HG02623 (cell line): Measurements from ENCODE around the gene FAM229A.

Experiments
- ATAC-seq: cut with Tn5 transposase; IDR thresholded peaks from one replicate; pipeline ENCODE4 v1.9.1; 2021; ENCODE audit warnings: moderate library complexity; ENCODE audit not compliant: unreplicated experiment

FAM229A gene

DNA sequence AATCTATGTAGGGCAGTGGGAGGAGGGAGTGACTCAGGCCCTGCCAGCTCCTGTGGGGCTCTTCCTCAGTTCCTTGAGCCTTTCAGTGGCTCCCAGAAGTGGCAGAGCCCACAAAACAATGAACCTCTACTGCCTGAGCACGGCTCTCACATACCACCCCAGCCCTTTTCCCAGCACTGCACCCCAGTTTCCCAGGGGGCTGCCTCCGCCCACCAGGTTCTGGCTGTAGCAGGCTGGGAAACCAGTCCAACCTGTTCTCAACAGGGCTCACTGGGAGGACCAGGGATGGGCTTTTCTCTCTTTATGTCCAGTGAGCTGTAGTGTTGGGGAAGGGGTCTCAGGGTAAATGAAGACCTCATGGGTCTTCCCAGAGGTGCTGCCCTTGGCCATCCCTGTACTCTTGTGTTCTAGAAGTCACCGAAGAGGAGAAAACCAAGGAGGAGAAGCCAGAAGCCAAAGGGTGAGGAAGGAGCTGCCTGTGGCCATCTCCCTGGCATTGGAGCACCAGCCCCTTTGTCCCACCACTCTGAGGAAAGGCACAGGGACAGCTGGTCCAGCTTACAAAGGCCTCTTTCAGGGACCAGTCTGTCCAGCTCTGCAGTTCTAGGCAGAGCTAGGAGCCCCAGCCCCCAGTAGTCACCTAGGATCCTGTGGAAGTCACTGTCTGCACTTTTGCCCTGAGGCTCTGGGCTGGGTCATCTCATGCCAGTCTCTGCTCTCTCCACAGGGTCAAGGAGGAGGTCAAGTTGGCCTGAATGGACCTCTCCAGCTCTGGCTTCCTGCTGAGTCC, 29.8 kb downstream of the FAM229A start:
- ATAC-seq, result no peak

DNA sequence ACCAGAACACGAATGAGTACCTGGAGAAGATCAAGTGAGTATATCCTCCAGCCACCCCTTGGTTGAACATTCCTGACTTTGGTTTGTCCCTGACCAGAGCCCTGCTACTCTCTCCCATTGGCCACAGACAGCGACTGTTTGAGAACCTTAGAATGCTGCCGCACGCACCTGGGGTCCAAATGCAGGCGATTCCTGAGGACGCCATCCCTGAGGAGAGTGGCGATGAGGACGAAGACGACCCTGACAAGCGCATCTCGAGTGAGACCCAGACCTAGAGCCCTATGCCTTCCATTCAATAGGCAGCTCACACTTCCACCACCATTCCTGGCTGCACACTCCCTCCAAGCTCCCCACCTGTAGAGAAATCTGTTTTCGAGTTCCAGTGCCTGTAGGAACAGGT, 30.7 kb downstream of the FAM229A start:
- ATAC-seq, result no peak

DNA sequence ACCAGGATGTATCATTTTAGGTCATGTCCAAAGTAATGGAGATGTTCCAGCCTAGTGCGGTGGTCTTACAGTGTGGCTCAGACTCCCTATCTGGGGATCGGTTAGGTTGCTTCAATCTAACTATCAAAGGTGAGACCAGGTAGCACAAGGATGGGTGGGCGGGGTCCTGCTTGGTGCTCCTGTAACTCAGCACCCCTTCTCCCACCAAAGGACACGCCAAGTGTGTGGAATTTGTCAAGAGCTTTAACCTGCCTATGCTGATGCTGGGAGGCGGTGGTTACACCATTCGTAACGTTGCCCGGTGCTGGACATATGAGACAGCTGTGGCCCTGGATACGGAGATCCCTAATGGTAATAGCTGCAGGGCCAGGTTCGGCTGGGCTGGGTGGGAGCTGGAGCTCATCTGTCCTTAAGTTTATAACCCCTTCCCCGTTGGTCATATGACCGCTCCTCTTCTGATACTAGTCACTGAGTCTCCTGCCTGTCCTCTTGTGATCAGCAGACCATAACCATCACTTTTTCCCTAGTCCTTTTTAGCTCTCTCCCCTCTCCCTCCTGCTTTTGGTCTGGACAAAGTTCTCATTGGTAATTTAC, 31.6 kb downstream of the FAM229A start:
- no peak for ATAC-seq

DNA sequence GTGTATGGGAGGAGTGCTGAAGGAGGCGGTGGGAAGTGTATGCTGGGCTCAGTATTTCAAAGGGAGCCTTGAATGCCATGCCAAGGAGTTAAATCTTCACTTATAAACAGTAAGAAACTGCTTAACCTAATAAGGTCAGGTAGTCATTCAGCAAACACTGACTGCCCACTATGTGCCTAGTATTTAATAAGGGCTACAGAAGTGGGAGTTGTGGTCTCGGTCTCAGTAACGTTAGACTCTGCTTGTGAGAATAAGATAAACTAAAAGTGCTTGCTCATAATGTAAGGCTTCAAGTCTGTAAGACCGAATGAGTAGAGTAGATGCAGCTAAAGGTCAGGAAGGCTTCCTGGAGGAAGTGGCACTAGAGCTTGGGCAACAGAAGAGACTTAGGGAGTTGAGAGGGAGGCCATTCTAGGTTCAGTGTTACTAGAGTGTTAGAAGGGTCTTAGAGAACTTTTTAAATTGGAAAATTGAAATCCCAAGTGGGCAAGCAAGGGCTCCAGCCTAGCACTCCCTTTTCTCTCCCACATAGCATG, 32.3 kb downstream of the FAM229A start:
- no peak for ATAC-seq

DNA sequence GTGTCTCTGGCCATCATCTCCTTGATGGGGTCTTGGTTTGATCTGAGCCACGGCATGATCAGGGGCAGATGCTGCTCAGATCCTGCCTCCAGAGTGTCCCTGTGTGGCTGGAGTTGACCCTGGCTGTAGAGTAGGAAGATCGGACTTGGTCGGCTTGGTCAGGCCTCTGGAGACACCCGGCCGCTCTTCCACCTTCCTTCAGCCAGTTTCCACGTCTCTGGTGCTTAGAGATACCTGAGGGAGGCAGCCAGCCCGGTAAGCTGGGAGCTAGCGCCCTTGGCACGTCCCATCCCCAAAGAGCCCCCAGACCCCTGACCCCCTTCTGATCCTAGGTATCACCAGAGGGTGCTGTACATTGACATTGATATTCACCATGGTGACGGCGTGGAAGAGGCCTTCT, 35.1 kb downstream of the FAM229A start:
- no peak for ATAC-seq

DNA sequence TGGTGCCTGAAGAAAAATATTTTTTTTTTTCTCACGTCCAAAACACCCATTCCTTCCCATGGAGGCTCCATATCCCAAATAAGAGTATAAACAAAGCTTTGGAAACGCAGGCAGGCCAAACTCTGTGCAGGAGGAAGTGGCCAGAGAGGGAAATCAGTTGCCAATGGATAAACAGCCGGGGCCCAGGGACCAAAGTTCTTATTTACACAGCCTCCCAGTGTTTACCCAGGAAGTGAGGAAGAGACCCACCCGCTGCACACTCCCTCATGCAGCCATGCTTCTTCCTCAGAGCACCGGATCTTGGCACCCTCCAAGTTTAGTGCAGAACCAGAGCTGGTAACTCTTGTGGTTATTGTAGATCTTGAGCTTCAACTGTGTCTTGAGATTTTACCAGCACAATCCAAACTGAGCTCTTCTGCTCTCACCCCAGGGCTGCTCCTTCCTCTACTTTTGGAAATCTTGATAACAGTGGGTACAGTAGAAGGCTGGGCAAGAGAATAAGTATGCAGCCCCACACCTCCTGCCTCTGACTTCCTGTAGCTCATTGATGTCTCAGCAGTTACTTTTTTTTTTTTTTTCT, 40.5 kb downstream of the FAM229A start:
- no peak for ATAC-seq

DNA sequence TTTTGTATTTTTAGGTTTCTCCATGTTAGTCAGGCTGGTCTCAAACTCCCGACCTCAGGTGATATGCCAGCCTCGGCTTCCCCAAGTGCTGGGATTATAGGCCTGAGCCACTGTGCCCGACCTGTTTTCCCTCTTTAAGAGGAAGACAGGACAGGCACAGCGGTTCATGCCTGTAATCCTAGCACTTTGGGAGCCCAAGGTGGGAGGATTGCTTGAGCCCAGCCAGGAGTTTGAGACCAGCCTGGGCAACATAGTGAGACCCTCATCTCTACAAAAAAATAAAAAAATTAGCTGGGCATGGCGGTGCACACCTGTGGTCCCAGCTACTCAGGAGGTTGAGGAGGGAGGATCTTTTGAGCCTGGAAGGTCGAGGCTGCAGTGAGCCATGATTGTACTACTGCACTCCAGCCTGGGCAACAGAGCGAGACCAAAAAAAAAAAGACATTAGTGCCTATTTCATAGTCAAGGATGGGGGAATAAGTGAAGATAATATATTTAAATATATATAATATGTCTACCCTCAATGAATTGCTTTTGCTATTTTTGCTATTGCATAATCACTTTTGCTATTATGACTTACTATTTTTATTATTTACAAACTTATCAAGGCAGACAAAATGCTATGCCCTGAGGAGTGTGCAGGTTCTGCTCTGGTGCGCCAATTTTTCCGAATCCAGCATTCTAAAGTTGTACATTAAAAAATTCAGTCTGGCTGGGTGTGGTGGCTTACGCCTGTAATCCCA, 44.0 kb downstream of the FAM229A start:
- ATAC-seq, result no peak

DNA sequence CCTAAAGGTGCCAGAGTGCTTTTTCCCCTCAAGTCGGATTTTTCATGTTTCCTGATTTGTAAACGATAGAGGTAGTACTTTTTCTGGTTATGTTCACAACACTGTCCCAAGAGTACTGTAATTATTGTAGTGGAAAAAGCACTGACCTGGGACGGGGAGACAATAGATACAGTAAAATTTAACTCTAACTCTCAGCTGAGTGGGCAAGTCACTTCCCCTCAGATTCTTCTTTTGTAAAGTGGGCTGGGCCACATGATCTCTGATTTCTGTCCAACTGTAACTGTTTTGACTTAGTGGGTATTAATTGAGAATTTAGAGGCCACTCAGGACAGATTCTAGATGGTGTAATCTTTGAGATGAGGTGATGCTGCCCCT, 45.4 kb downstream of the FAM229A start:
- no peak for ATAC-seq

DNA sequence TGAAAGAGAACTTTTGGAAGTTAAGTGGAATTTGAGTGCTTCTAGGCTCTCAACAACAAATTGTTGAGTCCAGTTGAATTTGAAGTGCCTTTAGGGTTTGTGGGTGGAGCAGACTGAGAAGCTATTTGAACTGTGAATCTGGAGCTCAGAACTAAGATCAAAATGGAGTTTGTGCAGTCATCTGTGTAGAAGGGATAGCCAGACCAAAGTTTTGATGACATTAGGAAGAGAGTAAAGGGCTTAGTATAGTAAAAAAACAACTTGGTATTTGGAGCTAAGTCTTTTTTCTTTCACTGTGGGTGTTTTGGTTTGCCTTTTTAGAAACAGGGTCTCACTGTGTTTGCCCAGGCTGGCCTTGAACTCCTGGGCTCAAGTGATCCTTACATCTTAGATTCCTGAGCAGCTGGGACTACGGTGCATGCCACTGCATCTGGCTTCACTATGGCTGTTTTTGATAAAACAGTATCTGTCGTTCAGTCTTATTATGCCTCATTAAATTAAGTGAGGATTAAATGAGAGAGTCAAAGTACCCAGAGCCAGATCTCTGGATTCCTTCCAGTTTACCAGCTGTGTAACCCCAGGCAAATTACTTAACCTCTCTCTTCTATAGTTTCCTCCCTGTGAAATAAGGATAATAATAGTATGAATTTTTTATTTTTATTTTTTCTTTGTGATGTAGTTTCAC, 50.4 kb downstream of the FAM229A start:
- ATAC-seq, result no peak
